Subcutaneous adipose tissue (tissue), 4 donors: ENCODE results near the gene NRDE2. TPM values are rescaled to one million over a fixed set of nuclear protein-coding genes. Genes with fewer than 3 reads are reported as not detected.

Source experiments
- total RNA-seq, 4 donors: library from RNA; depleted of rRNA; stranded (reverse); fragments of >200 nt; gene quantifications; one replicate each; pipeline ENCODE4 v1.1.0, GENCODE V29; 2016
- TF ChIP-seq, protein P1 (sequence below): fragments of 450-650 bp; IDR thresholded peaks from one replicate; pipeline ENCODE4 v1.5.1; 2016; ENCODE audit warnings: low read depth, mild to moderate bottlenecking, control low read depth, antibody characterized with exemption, moderate library complexity

Gene NRDE2
- total RNA-seq, 4 donors from 2014 or later, result 4.7 to 23.7 (median 12.4) TPM

DNA sequence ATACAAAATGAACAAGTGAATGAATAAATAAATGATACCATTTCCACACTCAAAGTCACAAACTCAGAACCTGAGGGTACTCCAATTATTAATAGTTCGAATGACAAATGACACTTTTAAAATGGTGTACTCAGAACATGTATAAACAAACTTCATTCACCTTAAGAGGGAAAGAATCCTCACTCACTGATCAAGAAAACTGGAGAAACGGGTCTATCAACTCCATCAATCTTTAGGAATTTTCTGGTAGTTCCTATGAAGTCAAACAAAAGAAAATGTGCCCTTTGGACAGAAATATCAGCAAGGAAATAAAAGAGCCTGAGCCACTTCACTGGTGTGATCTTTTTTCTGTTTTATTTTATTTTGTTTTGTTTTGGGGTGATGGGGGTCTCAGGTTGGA lies 5.2 kb upstream of the NRDE2 start:
- TF ChIP-seq, protein P1, sequence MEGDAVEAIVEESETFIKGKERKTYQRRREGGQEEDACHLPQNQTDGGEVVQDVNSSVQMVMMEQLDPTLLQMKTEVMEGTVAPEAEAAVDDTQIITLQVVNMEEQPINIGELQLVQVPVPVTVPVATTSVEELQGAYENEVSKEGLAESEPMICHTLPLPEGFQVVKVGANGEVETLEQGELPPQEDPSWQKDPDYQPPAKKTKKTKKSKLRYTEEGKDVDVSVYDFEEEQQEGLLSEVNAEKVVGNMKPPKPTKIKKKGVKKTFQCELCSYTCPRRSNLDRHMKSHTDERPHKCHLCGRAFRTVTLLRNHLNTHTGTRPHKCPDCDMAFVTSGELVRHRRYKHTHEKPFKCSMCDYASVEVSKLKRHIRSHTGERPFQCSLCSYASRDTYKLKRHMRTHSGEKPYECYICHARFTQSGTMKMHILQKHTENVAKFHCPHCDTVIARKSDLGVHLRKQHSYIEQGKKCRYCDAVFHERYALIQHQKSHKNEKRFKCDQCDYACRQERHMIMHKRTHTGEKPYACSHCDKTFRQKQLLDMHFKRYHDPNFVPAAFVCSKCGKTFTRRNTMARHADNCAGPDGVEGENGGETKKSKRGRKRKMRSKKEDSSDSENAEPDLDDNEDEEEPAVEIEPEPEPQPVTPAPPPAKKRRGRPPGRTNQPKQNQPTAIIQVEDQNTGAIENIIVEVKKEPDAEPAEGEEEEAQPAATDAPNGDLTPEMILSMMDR, result no peak

DNA sequence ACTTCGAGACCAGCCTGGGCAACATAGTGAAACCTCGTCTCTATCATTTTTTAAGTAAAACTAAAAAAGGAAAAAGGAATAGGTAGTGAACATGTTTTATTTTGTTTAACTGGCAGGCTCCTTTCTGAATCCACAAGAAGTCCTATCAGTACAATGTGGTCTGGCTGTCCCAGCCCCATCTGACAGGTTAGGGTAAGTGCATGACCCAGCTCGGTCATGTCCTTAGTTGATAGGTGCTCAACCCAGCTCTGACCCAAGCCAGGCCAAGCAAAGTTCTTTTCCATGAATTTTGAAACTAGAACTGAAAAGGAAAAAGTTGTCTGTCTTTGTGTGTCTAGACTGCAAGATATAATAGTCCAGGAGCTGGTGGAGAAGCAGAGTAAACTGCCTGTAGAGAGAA lies 4.7 kb upstream of the NRDE2 start:
- TF ChIP-seq, protein P1, result no peak

DNA sequence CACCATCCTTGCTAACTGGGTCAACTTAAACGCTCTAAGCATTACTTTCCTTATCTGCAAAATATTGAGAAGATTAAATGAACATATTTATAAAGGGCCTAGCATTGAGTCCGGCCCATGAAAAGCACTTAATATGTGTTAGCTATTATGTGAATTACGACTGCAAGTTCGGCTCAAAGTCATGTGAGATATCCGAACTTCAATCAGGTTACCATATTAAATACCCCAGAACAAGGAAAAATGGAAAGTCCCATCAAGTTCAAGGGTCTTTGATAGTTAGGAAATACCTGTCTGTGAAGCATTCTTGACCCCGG lies 487 bp upstream of the NRDE2 start:
- TF ChIP-seq, protein P1, result no peak

DNA sequence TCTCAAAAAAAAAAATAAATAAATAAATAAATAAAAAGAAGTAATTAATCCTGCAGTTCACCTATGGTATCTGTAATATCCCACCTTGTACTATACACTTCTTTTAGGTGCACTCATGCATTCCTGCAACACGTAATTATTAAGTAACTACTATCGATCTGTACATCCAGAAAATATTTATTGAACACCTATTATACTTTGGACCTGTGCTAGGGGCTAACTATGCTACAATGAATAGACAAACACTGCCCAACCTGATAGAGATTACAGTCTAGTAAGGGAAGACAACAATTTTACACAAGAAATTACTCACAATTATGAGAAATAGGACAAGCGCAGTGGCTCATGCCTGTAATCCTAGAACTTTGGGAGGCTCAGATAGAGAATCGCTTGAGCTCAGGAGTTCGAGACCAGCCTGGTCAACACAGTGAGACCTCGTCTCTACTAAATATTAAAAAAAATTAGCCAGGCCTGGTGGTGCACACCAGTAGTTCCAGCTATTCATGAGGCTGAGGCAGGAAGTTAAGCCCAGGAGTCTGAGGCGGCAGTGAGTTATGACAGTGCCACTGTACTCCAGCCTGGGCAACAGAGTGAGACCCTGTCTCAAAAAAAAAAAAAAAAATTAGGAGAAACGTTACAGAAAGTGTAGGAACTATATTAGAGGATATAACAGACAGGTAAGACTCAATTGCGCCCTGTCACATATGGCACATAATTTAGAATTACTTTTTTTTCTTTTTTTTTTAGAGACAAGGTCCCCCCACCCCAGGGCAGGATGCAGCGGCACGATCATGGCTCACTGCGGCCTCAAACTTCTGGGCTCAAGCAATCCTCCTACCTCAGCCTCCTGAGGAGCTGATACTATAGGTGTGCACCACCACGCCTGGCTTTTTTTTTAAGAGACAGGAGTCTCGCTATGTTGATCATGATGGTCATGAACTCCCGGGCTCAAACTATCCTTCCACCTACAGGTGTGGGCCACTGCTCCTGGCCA lies 1.2 kb downstream of the NRDE2 start:
- TF ChIP-seq, protein P1, result no peak

DNA sequence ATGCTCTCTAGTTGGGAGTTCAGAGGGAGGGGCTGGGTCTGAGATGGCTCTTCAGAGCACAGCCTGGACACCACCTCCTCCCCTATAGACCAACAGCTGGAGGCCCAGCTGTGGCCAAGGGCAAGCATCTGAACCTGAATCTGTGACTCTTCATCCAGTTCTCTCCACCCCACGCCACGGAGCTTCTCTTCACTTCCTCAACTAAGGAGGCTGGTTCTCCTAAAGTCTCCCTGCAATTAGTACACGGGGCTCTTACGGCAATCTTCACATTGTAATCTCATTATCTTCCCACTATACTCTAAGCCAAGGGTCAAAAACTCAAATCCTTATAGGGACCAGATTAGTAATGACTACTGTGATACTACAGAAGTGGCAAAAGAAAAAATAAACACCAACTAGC lies 9.8 kb downstream of the NRDE2 start:
- TF ChIP-seq, protein P1, result no peak

DNA sequence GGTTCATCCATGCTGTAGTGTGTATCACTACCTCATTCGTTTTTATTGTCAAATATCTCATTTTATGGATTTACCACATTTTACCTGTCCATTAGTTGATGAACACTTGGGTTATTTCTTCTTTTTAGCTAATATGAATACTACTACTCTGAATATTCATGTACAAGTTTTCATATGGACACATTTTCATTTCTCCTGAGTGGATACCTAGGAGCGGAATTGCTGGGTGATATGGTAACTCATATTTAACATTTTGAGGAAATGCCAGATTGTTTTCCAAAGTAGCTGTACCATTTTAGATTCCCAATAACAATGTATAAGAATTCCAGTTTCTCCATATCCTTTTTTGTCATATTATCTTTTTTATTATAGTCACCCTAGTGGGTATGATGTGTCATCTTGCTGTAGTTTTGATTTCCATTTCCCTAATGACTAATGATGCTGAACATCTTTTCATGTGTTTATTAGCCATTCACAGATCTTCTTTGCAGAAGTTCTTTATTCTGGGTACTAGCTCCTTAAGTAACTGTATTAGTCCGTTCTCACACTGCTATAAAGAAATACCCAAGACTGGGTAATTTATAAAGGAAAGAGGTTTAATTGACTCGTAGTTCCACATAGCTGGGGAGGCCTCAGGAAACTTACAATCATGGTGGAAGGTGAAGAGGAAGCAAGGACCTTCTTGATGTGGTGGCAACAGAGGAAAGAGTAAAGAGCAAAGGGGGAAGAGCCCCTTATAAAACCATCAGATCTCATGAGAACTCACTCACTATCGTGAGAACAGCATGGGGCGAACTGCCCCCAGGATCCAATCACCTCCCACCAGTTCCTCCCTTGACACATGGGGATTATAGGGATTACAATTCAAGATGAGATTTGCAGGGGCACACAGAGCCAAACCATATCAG lies 11.9 kb downstream of the NRDE2 start:
- TF ChIP-seq, protein P1, result no peak

DNA sequence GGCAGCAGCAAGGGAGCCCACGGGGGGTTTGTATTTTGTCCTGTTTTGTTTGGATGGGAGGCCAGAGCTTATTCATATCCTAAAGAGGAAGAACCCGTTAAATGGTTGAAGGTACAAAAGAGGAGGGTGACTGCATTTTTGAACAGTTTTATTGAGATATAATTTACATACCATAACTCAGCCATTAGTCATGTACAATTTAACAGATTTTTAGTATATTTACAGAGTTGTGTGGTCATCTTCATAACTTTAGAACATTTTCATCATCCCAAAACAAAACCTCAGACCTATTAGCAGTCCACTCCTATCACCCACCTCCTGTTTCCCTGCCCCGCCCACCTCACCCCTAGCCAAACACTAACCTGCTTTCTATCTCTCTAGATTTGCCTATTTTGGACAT lies 12.6 kb downstream of the NRDE2 start:
- TF ChIP-seq, protein P1, result no peak
